ENCODE results near the gene C16orf96. TPM values are rescaled to one million over a fixed set of nuclear protein-coding genes. Genes with fewer than 3 reads are reported as not detected.
A peak's percentile ranks its signal among the peaks of the same experiment; 100 is the strongest.

Gene C16orf96
- total RNA-seq, 1 experiment from 2014 or later: 1.4 TPM

GRCh38 chr16:4607841-4608703 lies 51.9 kb downstream of the C16orf96 start:
- no peak overlapping the region for H4K5ac ChIP-seq (ENCODE audit: insufficient read length, low read depth, low read length)
- no peaks in the 10 kb centered on the region for H4K20me1 ChIP-seq (ENCODE audit: control insufficient read depth, insufficient read depth, insufficient read length)
- no peak overlapping the region for H4K91ac ChIP-seq (ENCODE audit: insufficient read length, low read depth, low read length)
- no peak overlapping the region for H3K4ac ChIP-seq (ENCODE audit: low read depth, low read length)
- no peak overlapping the region for H2BK15ac ChIP-seq (ENCODE audit: low read depth, low read length)
- no peaks in the 10 kb centered on the region for H3K27me3 ChIP-seq (ENCODE audit: insufficient read depth, low read length)
- peaks cover 13% of the 10 kb centered on the region; the same call in 1 of the 2 replicates for H3K79me2 ChIP-seq (ENCODE audit: insufficient read depth, low read length)
- Mint-ChIP-seq H3K36me3 (ENCODE audit: insufficient read depth in 1 of 3, low read depth in 3 of 3) (peaks cover 0 to 25% (median 6%) of the 10 kb centered on the region in 3 experiments; a peak in 4 of 7 replicates), H3K27ac (0 out of 7 replicates have a peak overlapping the region, but pooled peaks of 1 of the 3 experiments have one; percentile 66), H3K4me3 (peak overlapping the region in 1 of 2 experiments; percentile 23; a peak in 1 of 5 replicates), H3K4me1 (peaks cover 6 to 10% of the 10 kb centered on the region in 2 experiments), H3K27me3 (ENCODE audit: low read depth) (no peaks in the 10 kb centered on the region), H3K9me3 (no peaks in the 10 kb centered on the region)
- H3K14ac ChIP-seq (ENCODE audit: insufficient read depth, low read length): no peak overlapping the region; the same call in 1 of the 2 replicates
- no peak overlapping the region for H2BK120ac ChIP-seq (ENCODE audit: low read depth, low read length, poor library complexity, severe bottlenecking)
- H4K8ac ChIP-seq (replicated peaks; ENCODE audit: insufficient read length, low read depth, low read length): no peak overlapping the region
- no peak overlapping the region for H3K23ac ChIP-seq (ENCODE audit: insufficient read length, low read depth, low read length)
- no peak overlapping the region for H3T11ph ChIP-seq (ENCODE audit: low read length)
- H3K4me1 ChIP-seq (ENCODE audit: insufficient read depth, low read length): no peaks in the 10 kb centered on the region
- no peak overlapping the region for H2AK5ac ChIP-seq (ENCODE audit: insufficient read length, low read length)
- no peaks in the 10 kb centered on the region for H3K9me3 ChIP-seq (ENCODE audit: control insufficient read depth, low read depth, low read length)
- no peak overlapping the region for H2AFZ ChIP-seq (ENCODE audit: low read length)
- no peak overlapping the region for H3K9ac ChIP-seq (ENCODE audit: extremely low read depth, insufficient read length, low read length)
- H3K18ac ChIP-seq (ENCODE audit: insufficient read length, low read depth, low read length): no peak overlapping the region
- no peak overlapping the region for H3K56ac ChIP-seq (ENCODE audit: insufficient read length, low read depth, low read length)
- no peak overlapping the region for H3K4me2 ChIP-seq (ENCODE audit: insufficient read depth, insufficient read length, low read length)
- H3K79me1 ChIP-seq (ENCODE audit: insufficient read depth, low read depth, low read length, poor library complexity, severe bottlenecking): peaks cover 7% of the 10 kb centered on the region
- no peak overlapping the region for H3K27ac ChIP-seq (ENCODE audit: insufficient read length, low read depth, low read length)
- TF ChIP-seq, protein P1, sequence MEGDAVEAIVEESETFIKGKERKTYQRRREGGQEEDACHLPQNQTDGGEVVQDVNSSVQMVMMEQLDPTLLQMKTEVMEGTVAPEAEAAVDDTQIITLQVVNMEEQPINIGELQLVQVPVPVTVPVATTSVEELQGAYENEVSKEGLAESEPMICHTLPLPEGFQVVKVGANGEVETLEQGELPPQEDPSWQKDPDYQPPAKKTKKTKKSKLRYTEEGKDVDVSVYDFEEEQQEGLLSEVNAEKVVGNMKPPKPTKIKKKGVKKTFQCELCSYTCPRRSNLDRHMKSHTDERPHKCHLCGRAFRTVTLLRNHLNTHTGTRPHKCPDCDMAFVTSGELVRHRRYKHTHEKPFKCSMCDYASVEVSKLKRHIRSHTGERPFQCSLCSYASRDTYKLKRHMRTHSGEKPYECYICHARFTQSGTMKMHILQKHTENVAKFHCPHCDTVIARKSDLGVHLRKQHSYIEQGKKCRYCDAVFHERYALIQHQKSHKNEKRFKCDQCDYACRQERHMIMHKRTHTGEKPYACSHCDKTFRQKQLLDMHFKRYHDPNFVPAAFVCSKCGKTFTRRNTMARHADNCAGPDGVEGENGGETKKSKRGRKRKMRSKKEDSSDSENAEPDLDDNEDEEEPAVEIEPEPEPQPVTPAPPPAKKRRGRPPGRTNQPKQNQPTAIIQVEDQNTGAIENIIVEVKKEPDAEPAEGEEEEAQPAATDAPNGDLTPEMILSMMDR (conservative IDR thresholded peaks at IDR 0.05): no peak
- WGBS (ENCODE audit: extremely low coverage, insufficient read length, low lambda C conversion rate): no CpG with 5 or more reads among the region's 22 CpGs
- no peak for DNase-seq
- H2BK5ac ChIP-seq (ENCODE audit: insufficient read length, low read length): no peak overlapping the region
- H3K23me2 ChIP-seq (ENCODE audit: insufficient read length, low read depth, low read length, poor library complexity, severe bottlenecking): no peaks in the 10 kb centered on the region
- H2BK12ac ChIP-seq (ENCODE audit: insufficient read length, low read depth, low read length): no peak overlapping the region
- H2BK20ac ChIP-seq (ENCODE audit: low read depth, low read length, poor library complexity, severe bottlenecking): no peak overlapping the region
